GM18519 (cell line): ENCODE measurements around the gene NHS.

Experiments
- ATAC-seq: cut with Tn5 transposase; IDR thresholded peaks from one replicate; pipeline ENCODE4 v1.9.1; 2021; ENCODE audit warnings: mild to moderate bottlenecking, moderate library complexity; ENCODE audit not compliant: unreplicated experiment, low FRiP score

The NHS gene

DNA sequence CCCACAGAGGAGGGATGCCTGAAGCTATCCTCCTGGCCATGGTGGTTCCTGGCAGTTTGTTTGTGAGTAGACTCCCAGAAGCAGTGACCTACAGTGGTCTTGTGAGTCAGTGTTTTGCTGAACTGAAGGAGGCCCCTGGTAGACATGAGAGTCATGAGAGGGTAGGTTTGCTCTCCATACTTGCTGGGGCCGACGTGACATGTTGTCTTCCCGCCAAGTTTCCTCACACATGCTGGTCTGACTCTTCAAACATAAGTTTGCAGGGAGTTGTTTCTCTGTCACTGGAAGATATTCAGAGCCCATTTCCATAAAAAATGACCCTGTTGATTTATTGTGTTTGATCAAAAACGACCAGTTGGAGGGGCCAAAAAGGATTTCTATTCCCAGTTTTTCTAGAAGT, 231.2 kb downstream of the NHS start:
- ATAC-seq: no peak

- ATAC-seq: no peak
Measured at GRCh38 chrX:17608888-17609287, 233.9 kb downstream of the NHS start.

DNA sequence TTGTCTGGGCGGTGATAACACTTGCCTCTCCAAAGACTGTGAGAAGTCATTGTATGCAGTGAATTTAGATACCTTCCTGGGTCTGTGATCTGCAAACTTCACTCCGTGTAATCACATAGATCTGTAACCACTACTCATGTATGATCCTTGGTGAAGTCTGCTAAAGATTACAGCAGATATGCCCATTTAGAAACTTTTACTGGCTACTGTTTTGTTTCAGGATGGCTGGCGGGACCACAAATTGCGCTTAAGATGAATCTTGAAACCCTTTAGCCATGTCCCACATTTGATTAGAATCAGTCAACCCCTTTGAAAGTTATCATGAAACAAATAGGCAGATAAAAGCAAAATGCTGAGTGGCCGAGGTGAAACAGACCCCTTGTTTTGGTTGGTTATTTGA, 235.8 kb downstream of the NHS start:
- no peak for ATAC-seq

DNA sequence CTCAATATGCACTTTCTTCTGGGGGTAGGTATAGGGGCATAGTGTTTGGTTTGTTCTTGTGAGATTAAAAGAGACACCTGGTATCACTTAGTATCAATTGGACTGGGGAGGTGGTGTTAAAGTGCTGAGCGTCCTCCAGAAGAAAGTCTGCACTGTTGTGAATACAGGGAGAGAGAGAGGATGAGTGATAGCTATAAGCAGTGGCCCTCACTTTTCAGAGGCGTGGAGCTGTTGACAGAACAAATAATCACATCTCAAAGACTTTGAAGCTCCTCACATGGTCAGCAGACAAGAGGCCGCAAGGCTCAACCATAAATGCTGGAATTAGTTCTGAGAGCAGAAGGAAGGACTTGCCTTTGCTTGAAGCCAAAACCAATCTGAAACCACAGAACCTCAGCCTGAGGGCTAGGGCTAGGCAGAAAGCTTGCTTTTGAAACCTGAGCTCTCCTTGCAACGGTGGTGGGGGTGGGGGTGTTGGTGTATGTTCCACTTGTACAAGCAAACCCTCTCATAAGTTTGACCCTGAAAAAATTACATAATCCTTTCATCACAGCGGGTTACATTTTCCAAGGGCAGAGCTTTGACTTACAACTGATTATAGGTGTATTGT, 239.1 kb downstream of the NHS start:
- ATAC-seq: no peak

- no peak for ATAC-seq
Measured at GRCh38 chrX:17616936-17617335, 241.9 kb downstream of the NHS start.

DNA sequence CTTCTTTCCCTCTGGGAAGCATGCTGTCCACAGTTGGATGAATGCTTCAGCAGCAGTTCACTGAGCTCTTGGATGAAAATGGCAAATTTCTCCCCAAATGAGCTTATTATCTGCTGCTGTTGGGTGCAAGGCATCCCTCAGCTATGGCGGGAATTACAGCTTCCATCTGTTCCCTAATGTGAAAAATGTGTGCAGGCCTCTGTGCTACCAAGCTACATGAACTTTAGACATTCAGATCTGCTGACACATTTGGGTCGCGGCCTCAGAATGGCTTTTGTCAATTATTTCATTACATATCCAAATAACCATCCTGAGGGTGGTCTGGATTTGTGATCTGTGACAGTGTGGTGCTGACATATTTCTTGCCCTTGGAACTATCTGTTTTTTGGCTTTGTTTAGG, 242.8 kb downstream of the NHS start:
- ATAC-seq: no peak

DNA sequence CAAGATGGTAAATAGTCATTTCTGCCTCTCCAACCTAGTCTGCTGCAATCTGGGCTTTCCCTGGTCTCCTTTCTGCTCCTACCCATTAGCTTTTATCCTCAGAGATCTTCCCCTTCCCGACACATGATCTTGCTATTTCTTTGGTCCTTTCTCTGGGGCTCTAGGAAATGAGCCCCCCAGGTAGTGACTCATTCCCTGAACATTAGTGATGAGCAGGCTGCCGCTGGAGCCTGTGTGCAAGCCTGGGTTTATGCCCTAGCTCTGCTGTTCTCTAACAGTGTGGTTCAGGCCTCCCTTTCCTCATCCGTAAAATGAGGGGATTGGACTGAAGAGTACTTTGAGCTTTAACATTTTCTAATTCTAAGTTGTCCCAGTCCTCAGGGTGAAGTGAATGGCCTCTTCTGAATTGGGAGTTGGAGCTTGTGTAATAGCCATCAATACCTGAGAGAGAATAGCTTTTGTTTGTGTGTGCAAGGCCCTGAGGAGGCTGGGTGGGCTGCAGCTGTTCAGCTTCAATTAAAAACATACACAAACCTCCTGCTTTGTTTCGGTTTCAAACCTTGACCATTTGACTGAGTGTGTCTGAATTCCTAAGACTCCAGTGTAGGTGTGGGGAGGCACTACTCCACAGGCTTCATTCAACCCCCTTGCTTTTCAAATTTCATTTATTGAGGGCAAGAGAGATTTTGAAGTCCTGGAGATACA, 246.7 kb downstream of the NHS start:
- ATAC-seq: no peak

GRCh38 chrX:17622331-17622730, 247.3 kb downstream of the NHS start:
- no peak for ATAC-seq

DNA sequence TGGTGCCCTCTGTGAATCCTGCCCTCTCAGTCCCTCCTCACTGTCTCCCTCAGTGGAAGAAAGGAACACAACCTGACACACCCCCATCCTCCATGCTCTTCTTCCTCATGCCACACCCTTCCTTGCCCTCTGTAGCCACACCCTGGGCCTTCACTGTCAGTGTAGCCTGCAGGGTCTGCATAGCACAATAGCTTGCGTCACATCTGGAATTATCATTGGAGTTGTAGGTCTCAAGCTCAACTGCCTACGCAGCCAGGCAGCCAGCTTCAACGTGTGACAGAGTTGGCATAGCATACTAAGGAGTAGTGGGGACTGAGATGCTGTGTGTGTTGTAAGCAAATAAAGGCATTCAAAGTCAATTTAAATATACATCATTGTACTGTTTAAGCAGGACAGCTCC, 248.8 kb downstream of the NHS start:
- ATAC-seq: no peak

DNA sequence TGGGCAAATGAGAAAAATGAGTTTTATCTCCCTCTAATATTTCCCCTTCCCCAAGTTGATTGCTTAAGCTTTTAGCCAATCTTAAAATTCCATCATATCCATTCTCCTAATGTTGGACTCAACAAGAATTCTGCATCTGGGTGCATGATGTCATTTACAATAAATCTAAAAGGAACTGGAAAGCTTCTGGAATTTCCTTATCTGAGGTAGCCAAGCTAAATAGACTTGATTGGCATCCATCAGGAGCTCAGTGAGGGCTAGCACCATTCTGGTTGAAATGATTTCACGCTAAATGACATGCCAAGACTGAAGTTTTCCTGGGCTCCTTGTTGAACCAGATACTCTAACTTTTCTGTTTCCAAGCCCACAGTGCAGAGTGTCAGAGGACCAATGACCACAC, 252.0 kb downstream of the NHS start:
- ATAC-seq: no peak

- no peak for ATAC-seq
Measured at GRCh38 chrX:17628976-17629375, 254.0 kb downstream of the NHS start.

GRCh38 chrX:17629519-17629918, 254.5 kb downstream of the NHS start:
- ATAC-seq: no peak

- no peak for ATAC-seq
Measured at GRCh38 chrX:17631647-17632046, 256.6 kb downstream of the NHS start.

DNA sequence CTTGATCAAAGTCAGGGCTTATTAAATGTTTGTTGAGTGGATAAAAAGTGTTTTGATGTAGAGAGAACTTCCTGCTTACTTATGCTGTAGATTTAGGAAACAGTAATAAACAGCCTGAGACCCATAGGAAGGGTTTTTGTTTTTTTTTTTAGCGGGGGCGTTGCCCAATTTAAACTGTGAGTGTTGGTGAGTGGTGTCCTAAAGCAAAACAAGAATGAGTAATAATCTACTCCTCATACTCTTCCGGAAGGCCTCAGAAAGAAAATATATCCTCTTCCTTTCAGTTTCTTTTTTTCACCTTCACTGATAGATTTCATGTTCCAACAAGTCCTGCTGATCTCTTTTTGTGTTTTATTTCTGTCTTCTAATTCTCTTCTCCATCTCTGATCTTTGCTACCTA, 257.9 kb downstream of the NHS start:
- ATAC-seq: peak; percentile 88

DNA sequence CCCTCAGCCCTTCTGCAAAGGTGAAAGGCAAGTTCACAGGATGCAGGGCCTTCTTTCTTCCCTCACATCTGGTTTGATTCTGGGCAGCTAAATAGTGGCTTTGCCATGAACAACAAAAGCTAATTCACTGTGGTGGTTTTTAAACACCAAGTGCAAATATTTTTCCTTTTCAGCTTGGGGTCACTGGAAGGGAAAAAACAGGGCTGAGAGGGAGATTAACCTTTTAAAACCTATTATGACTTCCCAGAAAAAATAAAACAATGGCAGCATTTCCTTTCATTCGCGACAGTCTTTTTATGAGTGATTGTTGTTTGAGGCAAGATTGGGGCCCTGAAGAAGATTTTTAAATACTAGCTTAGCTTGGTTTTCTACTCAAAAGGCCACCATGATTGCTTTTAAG, 258.5 kb downstream of the NHS start:
- no peak for ATAC-seq

DNA sequence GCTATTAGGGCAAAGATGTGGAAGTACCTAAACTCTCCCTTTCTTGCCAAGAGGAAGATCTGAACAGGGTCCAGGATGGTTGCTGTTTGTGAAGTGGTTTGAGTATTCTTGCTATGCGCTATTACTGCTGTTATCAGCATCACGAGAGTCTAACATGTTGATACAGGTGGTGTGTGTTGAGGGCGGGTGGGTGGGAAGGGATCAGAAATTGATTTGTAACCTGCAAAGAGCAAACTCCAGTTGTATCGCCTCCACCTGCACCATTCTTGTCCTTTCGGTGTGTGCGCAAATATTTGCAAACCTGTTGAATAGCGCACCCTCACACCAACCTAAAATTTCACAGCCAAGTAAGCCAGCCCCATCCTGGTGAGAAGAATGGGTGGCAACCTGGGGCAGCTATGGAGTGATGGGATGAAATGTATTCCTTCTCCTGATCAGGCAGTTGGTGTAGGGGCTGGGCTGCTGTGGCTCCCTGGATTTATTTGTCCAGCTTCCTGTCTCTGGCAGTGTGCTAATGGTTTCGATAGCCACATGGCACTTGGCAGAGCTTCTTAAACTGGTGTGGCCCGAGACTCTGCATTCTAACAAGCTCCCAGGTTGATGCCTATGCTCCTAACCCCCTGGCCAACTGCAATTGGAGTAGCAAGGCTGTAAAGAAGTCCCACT, 259.7 kb downstream of the NHS start:
- ATAC-seq: no peak

- ATAC-seq: no peak
Measured at GRCh38 chrX:17635231-17635630, 260.2 kb downstream of the NHS start.

- no peak for ATAC-seq
Measured at GRCh38 chrX:17637235-17637634, 262.2 kb downstream of the NHS start.

DNA sequence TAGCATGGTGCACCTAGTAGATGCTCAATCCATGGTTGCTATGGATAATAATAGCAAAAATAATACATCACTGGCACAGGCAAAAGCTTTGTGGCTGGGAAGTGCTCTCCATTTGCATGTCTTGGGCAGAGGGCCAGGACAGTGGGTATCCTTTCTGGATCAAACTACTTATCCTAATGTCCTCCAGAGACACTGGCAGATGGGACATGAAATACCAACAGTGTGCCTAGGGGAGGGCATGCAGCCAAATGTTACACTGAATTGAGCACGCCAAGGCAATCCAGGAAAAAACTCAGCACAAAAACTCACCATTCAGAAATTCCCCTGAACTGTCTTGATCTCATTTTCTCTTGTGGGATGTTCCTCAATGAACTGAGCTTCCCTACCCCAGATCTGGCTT, 263.7 kb downstream of the NHS start:
- no peak for ATAC-seq

GRCh38 chrX:17642891-17643290, 267.9 kb downstream of the NHS start:
- no peak for ATAC-seq

DNA sequence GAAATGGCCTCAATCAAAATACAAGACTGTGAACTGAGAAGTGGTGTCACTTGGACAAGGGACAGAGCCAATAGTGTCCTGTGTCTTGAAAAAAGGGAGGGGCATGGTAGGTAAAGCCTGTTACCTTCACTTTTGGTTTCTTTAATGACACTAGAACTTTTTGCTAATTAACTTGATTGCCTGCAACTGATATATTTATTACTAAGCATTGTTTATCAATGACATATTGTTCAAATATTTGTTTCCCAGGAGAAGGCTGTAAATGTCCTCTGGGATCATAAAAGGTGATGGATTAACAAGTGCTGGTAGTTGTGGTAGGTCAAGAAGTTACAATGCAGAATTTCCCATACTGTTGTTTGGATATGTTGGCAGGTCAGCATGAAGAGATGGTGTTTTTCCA, 268.5 kb downstream of the NHS start:
- no peak for ATAC-seq

GRCh38 chrX:17644001-17644400, 269.0 kb downstream of the NHS start:
- no peak for ATAC-seq
